ENCODE data around the gene FLT3. TPM values are rescaled to one million over a fixed set of nuclear protein-coding genes. Genes with fewer than 3 reads are reported as not detected.

FLT3 gene
- total RNA-seq, 6 donors from 2014 or later = 0.89 to 6.3 (median 1.6) TPM

- Histone ChIP-seq H3K9me3 (no peaks in the 10 kb centered on the region), H3K36me3 (no peaks in the 10 kb centered on the region), H3K27me3 (no peaks in the 10 kb centered on the region), H3K27ac (no peak overlapping the region), H3K4me1 (no peaks in the 10 kb centered on the region), H3K4me3 (no peak overlapping the region)
- WGBS, 2 donors = 65 to 69% methylated on average over 6 of the region's 6 CpGs
- ATAC-seq (ENCODE audit: low FRiP score in 2 of 2) = no peak
- DNase-seq = no peak
- TF ChIP-seq POLR2AphosphoS5 (IDR thresholded peaks at IDR 0.05) (no peak), CTCF (IDR thresholded peaks at IDR 0.05) (no peak), POLR2A (IDR thresholded peaks at IDR 0.05) (no peak), EP300 (IDR thresholded peaks at IDR 0.05) (no peak)
Observed at GRCh38 chr13:27991881-27992280, 108.5 kb downstream of the FLT3 start.

GRCh38 chr13:27988520-27988919 lies 111.9 kb downstream of the FLT3 start, which contains the start of gene URAD:
URAD (minus strand) TSS chr13:27988693; CDS start chr13:27988637, 56 bp downstream.
- no peak within 1 kb of the TSS for H3K4me3 ChIP-seq
- DNase-seq (peak in 1 of 2 donors; percentile 25), ATAC-seq (ENCODE audit: low FRiP score in 2 of 2) (no peak)
- no peak within 1 kb of the TSS for H3K27ac ChIP-seq
- no peaks in the 10 kb centered on the region for H3K9me3 ChIP-seq
- no peaks in the 10 kb centered on the region for H3K36me3 ChIP-seq
- H3K4me1 ChIP-seq = no peaks in the 10 kb centered on the region
- peaks cover 0 to 3% (median 0%) of the 10 kb centered on the region in 4 donors for H3K27me3 ChIP-seq
- TF ChIP-seq POLR2AphosphoS5 (IDR thresholded peaks at IDR 0.05) (no peak), CTCF (IDR thresholded peaks at IDR 0.05) (no peak), POLR2A (IDR thresholded peaks at IDR 0.05) (no peak), EP300 (IDR thresholded peaks at IDR 0.05) (no peak)
- 55 to 69% methylated on average over 11 of the region's 11 CpGs for WGBS, 2 donors

DNA sequence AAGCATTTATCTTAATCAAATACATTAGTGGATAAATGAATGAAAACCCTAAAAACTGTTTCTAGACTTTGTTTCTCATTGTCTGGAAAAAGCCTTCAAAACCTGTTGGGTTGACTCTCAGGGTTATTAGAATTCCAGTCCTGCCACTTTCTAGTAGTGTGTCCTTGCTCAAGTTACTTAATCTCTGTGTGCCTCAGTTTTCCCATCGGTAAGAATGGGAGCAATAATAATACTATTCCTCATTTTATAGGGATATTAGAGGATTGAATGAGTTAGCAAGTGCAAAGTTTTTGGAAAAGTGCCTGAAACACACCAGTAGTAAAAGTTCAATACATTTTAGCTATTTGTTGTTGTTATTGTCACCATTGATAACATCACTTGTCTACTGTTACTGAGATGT lies 114.8 kb downstream of the FLT3 start:
- TF ChIP-seq EP300 (IDR thresholded peaks at IDR 0.05) (no peak), CTCF (IDR thresholded peaks at IDR 0.05) (no peak), POLR2A (IDR thresholded peaks at IDR 0.05) (no peak), POLR2AphosphoS5 (IDR thresholded peaks at IDR 0.05) (no peak)
- Histone ChIP-seq H3K4me3 (no peak overlapping the region), H3K27ac (no peak overlapping the region), H3K27me3 (peaks cover 0 to 26% (median 3%) of the 10 kb centered on the region in 4 donors), H3K9me3 (no peaks in the 10 kb centered on the region), H3K36me3 (no peaks in the 10 kb centered on the region), H3K4me1 (peaks cover under 1 to 2% (median under 1%) of the 10 kb centered on the region in 4 donors)
- ATAC-seq (ENCODE audit: low FRiP score in 2 of 2) (no peak), DNase-seq (no peak)
- 84 to 86% methylated on average over 1 of the region's 1 CpG for WGBS, 2 donors

- Histone ChIP-seq H3K4me1 (peaks cover 20 to 23% (median 20%) of the 10 kb centered on the region in 4 donors), H3K27me3 (peaks cover 0 to 56% (median 20%) of the 10 kb centered on the region in 4 donors), H3K27ac (no peak overlapping the region), H3K9me3 (no peaks in the 10 kb centered on the region), H3K4me3 (no peak overlapping the region), H3K36me3 (no peaks in the 10 kb centered on the region)
- DNase-seq (no peak), ATAC-seq (ENCODE audit: low FRiP score in 2 of 2) (no peak)
- 49 to 50% methylated on average over 2 of the region's 2 CpGs for WGBS, 2 donors
- no peak for TF ChIP-seq POLR2A (IDR thresholded peaks at IDR 0.05)
- TF ChIP-seq EP300 (IDR thresholded peaks at IDR 0.05) = no peak
- no peak for TF ChIP-seq POLR2AphosphoS5 (IDR thresholded peaks at IDR 0.05)
- no peak for TF ChIP-seq CTCF (IDR thresholded peaks at IDR 0.05)
Observed at GRCh38 chr13:27982361-27982760, 118.0 kb downstream of the FLT3 start.
